Ovary (tissue), 9 donors: ENCODE results near the gene TGFBR2. TPM values are rescaled to one million over a fixed set of nuclear protein-coding genes. Genes with fewer than 3 reads are reported as not detected.

Experiments
- DNase-seq, 5 donors: peaks; one replicate each; pipeline ENCODE4 v3.0.0-alpha.2; 2019 to 2020
- H3K27ac ChIP-seq, 2 donors: fragments of 200-600 bp; one replicate each; pipeline versions ENCODE4 v1.5.1 to v1.8.0; 2019 to 2022
- H3K27me3 ChIP-seq: fragments of 200-600 bp; one replicate; pipeline ENCODE4 v1.8.0; 2022
- H3K36me3 ChIP-seq: fragments of 200-600 bp; sonication (generic); one replicate; pipeline ENCODE4 v1.5.1; 2019
- H3K4me1 ChIP-seq: one replicate; pipeline ENCODE4 v1.8.1; 2013; ENCODE audit warnings: mild to moderate bottlenecking, moderate library complexity; ENCODE audit not compliant: insufficient read depth
- H3K4me3 ChIP-seq: fragments of 200-600 bp; sonication (generic); one replicate; pipeline ENCODE4 v1.5.1; 2017
- H3K9me3 ChIP-seq, 2 donors: fragments of 200-600 bp in 1 of 2; sonication (generic) in 1 of 2; one replicate each; pipeline versions ENCODE4 v1.5.1 to v1.8.1; 2013 to 2019; ENCODE audit warnings: mild to moderate bottlenecking in 1 of 2, moderate library complexity in 1 of 2
- EP300 ChIP-seq: sonication (generic); formaldehyde crosslinking; IDR thresholded peaks from one replicate; pipeline ENCODE4 v1.6.1; 2017; ENCODE audit warnings: antibody characterized with exemption
- POLR2A ChIP-seq: fragments of 450-650 bp; IDR thresholded peaks from one replicate; pipeline ENCODE4 v1.6.1; 2017; ENCODE audit warnings: antibody characterized with exemption, mild to moderate bottlenecking, moderate library complexity
- WGBS, 3 donors: extraction: QIAGEN DNeasy Blood & Tissue Kit in 1 of 3; methylation state at CpG; one replicate each; pipeline versions ENCODE4 v1.1.5 to v1.1.7; 2013 to 2017; 5-methylcytosine and 5-hydroxymethylcytosine counted together
- intact Hi-C, 4 donors: fragments of 100-400 bp; cut with DNase I; formaldehyde crosslinking; loops; one replicate each; pipeline versions ENCODE4 v1.11.0 to v1.15.1; 2022 to 2023
- polyA plus RNA-seq, 2 donors: library from polyadenylated mRNA; stranded (reverse); fragments of 200-250 nt in 1 of 2; fragments of 350-450 nt in 1 of 2; fragmentation: Illumina TruSeq in 1 of 2; extraction: RNeasy Lipid Tissue Mini Kit (QIAGEN cat#74804) in 1 of 2; gene quantifications; one replicate each; pipeline ENCODE4 v1.2.3, GENCODE V29; 2013 to 2014
- total RNA-seq, 7 donors: library from RNA; depleted of rRNA in 2 of 7; stranded (reverse); fragments of >200 nt in 2 of 7; fragmentation: NEBNext Ultra II Directional in 3 of 7; extraction: Animal tissue kit (Norgen Biotek cat#: 25700) in 3 of 7; gene quantifications; one replicate each; pipeline versions ENCODE4 v1.1.0 to v1.2.4, GENCODE V29; 2016 to 2023
- TF ChIP-seq, protein P1 (sequence below), 3 donors: fragments of 450-650 bp in 2 of 3; fragments of 200-600 bp in 1 of 3; IDR thresholded peaks; one replicate each; pipeline versions ENCODE4 v1.5.1 to v1.8.0; 2016 to 2022; ENCODE audit warnings: antibody characterized with exemption in 3 of 3, mild to moderate bottlenecking in 1 of 3
- donor health status: DM: no; HTN: no; CAD: no; lungs with moderate emphysema.
- donor health status: DM: no; HTN: no; CAD: no.
- donor health status: Bipolar disorder and iron deficiency.
- donor health status: DM: yes; HTN: yes; CAD: no.
- donor health status: DM: no; HTN: no; CAD: no.
- donor health status: DM: yes; HTN: yes; CAD: no.

TGFBR2 gene
- total and polyA plus RNA-seq, 9 donors, result 26.8 to 158 (median 53.8) TPM

DNA sequence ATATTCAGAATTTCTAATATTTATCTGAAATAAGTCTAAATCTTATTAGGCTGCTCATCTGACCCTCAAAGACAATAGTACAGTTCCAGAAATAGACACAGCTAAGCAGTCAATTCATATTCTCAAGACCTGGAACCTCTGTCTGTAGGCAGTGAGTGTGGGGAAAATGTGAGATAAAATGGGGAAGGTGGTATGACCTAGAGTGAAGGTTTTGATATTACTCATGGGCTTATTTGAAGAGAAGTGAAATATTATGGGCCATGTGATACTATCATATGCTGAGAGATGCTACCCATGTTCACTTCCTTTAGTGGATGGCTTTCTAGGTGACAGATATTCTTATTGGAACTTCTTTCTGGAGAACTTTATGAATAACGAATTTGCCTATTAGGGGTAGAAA is 33.5 kb downstream of the TGFBR2 start:
- 97 to 98% (median 97%) methylated on average over 1 of the region's 1 CpG for WGBS, 3 donors
- Histone ChIP-seq H3K4me1 (peaks cover 3% of the 10 kb centered on the region), H3K4me3 (no peak overlapping the region), H3K36me3 (no peaks in the 10 kb centered on the region), H3K27me3 (no peaks in the 10 kb centered on the region), H3K9me3 (no peaks in the 10 kb centered on the region), H3K27ac (no peak overlapping the region)
- intact Hi-C loops, result no loop called here
- DNase-seq, result no peak
- TF ChIP-seq POLR2A, result no peak
- no peak for TF ChIP-seq EP300
- TF ChIP-seq, protein P1, sequence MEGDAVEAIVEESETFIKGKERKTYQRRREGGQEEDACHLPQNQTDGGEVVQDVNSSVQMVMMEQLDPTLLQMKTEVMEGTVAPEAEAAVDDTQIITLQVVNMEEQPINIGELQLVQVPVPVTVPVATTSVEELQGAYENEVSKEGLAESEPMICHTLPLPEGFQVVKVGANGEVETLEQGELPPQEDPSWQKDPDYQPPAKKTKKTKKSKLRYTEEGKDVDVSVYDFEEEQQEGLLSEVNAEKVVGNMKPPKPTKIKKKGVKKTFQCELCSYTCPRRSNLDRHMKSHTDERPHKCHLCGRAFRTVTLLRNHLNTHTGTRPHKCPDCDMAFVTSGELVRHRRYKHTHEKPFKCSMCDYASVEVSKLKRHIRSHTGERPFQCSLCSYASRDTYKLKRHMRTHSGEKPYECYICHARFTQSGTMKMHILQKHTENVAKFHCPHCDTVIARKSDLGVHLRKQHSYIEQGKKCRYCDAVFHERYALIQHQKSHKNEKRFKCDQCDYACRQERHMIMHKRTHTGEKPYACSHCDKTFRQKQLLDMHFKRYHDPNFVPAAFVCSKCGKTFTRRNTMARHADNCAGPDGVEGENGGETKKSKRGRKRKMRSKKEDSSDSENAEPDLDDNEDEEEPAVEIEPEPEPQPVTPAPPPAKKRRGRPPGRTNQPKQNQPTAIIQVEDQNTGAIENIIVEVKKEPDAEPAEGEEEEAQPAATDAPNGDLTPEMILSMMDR (IDR thresholded peaks at IDR 0.05), result no peak

DNA sequence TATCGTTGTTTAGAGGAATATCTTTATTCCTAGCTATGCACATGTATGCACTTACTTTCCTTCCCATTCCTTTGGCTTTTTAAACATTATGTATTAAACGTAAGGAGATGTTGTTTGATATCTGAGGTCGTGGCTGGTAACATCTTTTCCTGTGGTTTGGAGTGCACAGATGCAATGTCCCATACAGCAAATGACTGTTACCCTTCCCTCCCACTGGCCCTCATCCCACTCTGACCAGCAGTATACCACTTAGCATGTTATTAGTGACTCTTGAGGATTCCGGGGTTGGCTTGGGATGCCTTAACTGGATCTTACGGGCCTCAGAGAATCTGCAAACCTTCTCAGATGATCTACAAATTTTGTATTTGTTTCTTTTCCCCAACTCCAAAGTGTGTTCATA is 34.5 kb downstream of the TGFBR2 start:
- no peak overlapping the region for H3K4me3 ChIP-seq
- DNase-seq, result no peak
- no peaks in the 10 kb centered on the region for H3K9me3 ChIP-seq
- H3K4me1 ChIP-seq, result peaks cover 1% of the 10 kb centered on the region
- no peaks in the 10 kb centered on the region for H3K36me3 ChIP-seq
- no peaks in the 10 kb centered on the region for H3K27me3 ChIP-seq
- TF ChIP-seq, protein P1 (IDR thresholded peaks at IDR 0.05), result no peak
- TF ChIP-seq POLR2A (no peak), EP300 (no peak)
- H3K27ac ChIP-seq, result no peak overlapping the region
- WGBS, 3 donors, result 83 to 91% (median 88%) methylated on average over 5 of the region's 5 CpGs
- intact Hi-C loops, result no loop called here

DNA sequence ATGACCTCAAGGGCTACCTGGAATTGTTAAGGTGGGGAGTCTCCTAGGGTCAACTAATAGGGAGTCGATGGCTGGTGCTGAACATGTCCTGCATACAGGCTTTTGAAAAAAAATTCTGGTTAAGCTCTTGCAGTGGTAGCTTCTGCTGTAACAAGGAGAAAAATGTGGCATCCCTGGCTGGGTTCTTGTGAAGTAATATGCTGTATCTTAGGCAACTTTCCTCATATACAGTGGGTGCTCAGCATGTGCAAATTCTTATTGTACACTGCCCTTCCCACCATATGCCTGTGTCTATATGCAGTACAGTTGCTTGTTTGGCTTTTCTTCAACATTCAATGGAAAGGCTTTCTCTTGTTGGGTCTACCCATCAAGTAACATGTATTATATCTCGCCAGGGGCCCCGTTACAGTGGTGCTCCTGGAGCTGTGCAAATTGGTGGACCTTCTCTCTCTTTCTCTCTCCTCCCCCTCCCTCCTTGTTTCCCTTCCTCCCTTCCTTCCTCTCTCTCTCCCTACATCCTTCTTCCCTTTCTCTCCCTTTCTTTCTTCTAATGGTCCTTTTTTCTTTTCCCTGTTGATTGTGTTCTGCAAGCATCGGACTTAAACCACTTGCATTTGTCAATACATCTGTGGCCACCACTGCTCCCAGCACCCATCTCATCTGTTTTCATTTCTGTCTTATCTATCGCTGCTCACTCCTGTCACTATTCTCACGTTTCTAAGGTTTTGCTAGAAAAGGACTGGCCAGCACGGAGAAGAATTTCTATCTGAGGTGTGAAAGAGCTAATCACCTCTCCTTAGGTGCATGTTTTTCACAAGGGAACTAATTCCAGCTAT is 35.2 kb downstream of the TGFBR2 start:
- intact Hi-C loops, result no loop called here
- Histone ChIP-seq H3K36me3 (no peaks in the 10 kb centered on the region), H3K27me3 (no peaks in the 10 kb centered on the region), H3K9me3 (no peaks in the 10 kb centered on the region), H3K27ac (no peak overlapping the region), H3K4me1 (peaks cover 1% of the 10 kb centered on the region), H3K4me3 (no peak overlapping the region)
- TF ChIP-seq, protein P1 (IDR thresholded peaks at IDR 0.05), result no peak
- TF ChIP-seq POLR2A (no peak), EP300 (no peak)
- no peak for DNase-seq
- 89 to 92% (median 91%) methylated on average over 7 of the region's 7 CpGs for WGBS, 3 donors

DNA sequence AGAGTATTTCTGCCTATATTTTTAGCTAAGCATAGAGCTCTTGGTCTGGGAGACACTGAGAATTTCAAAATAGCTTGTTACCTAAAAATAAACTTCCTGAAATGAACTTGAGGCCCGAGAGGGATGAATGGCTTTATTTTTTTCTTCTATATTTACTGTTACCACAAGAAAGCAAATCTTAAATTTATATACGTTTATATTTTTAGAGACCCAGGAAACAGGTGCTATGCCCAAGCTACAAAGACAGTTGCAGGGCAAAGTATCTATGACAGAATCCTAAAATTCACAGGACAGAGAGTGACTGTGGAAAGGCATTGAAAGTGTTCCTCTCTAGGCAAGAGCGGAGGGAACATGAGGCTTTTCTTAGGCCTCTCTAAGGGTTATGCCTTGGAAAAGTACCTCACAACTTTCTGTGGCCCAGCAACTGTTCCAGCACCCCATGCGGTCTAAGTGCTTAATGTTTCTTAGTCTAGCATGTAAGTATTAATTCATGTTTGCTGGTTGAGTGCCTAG is 36.5 kb downstream of the TGFBR2 start:
- no peaks in the 10 kb centered on the region for H3K9me3 ChIP-seq
- DNase-seq, result no peak
- H3K4me3 ChIP-seq, result no peak overlapping the region
- WGBS, 3 donors, result 48 to 57% (median 54%) methylated on average over 4 of the region's 4 CpGs
- H3K27ac ChIP-seq, result no peak overlapping the region
- no peaks in the 10 kb centered on the region for H3K27me3 ChIP-seq
- intact Hi-C loops, result no loop called here
- peaks cover 1% of the 10 kb centered on the region for H3K4me1 ChIP-seq
- TF ChIP-seq EP300, result no peak
- TF ChIP-seq, protein P1 (IDR thresholded peaks at IDR 0.05), result no peak
- H3K36me3 ChIP-seq, result no peaks in the 10 kb centered on the region
